Ishikawa (cell line): ENCODE measurements around the gene CHN1.

Experiments used
- CEBPB ChIP-seq: IDR thresholded peaks from 2 replicates; pipeline ENCODE4 v1.6.1; 2012
- CREB1 ChIP-seq: IDR thresholded peaks from 2 replicates; pipeline ENCODE4 v1.6.1; 2012; ENCODE audit warnings: low read depth
- EGR1 ChIP-seq: IDR thresholded peaks from 2 replicates; pipeline ENCODE4 v1.6.1; 2012
- EP300 ChIP-seq: IDR thresholded peaks from 2 replicates; pipeline ENCODE4 v1.6.1; 2012; ENCODE audit warnings: borderline replicate concordance
- FOXM1 ChIP-seq: IDR thresholded peaks from 2 replicates; pipeline ENCODE4 v1.6.1; 2012; ENCODE audit warnings: low read depth, borderline replicate concordance
- MAX ChIP-seq: IDR thresholded peaks from 2 replicates; pipeline ENCODE4 v1.6.1; 2012
- NFIC ChIP-seq: IDR thresholded peaks from 2 replicates; pipeline ENCODE4 v1.6.1; 2012
- RAD21 ChIP-seq: IDR thresholded peaks from 2 replicates; pipeline ENCODE4 v1.6.1; 2012; ENCODE audit warnings: low read depth
- REST ChIP-seq: IDR thresholded peaks from 2 replicates; pipeline ENCODE4 v1.6.1; 2012; ENCODE audit warnings: low read depth, mild to moderate bottlenecking
- TAF1 ChIP-seq: IDR thresholded peaks from 2 replicates; pipeline ENCODE4 v1.6.1; 2012; ENCODE audit warnings: low read depth, mild to moderate bottlenecking
- TCF12 ChIP-seq: IDR thresholded peaks from 2 replicates; pipeline ENCODE4 v1.6.1; 2012; ENCODE audit warnings: low read depth
- TEAD4 ChIP-seq: IDR thresholded peaks from 2 replicates; pipeline ENCODE4 v1.6.1; 2012
- YY1 ChIP-seq: IDR thresholded peaks from 2 replicates; pipeline ENCODE4 v1.6.1; 2012; ENCODE audit warnings: low read depth
- ZBTB7A ChIP-seq: IDR thresholded peaks from 2 replicates; pipeline ENCODE4 v1.6.1; 2012; ENCODE audit warnings: low read depth
- TF ChIP-seq, protein P1 (sequence below): IDR thresholded peaks from 2 replicates; pipeline ENCODE4 v1.6.1; 2012

The CHN1 gene

GRCh38 chr2:175036582-175037018 is 31.4 kb upstream of the CHN1 start:
- TF ChIP-seq, protein P1, sequence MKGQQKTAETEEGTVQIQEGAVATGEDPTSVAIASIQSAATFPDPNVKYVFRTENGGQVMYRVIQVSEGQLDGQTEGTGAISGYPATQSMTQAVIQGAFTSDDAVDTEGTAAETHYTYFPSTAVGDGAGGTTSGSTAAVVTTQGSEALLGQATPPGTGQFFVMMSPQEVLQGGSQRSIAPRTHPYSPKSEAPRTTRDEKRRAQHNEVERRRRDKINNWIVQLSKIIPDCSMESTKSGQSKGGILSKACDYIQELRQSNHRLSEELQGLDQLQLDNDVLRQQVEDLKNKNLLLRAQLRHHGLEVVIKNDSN, result no peak
- TF ChIP-seq RAD21, result peak; percentile 46

DNA sequence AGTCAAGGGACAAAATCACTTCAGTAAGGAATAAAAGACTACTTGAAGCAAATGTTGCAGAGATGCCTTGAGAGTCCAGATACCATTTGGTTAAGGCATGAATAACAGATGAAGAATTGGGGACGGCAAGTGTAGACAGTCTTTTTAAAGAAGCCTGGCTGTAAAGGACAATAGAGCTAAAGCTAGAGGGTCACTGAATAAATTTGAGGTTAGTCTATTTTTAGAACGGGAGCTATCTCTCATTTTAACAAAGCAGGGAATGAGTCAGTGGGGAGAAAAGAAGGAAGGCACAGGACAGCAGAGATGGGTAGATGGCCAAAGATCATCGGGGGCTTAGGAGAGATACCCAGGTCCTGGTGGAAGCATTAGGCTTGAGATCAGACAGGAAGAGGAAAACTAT is 30.6 kb upstream of the CHN1 start:
- TF ChIP-seq EP300 (no peak), EGR1 (no peak), MAX (no peak), REST (no peak), TEAD4 (no peak), CEBPB (no peak), TCF12 (no peak), YY1 (no peak), FOXM1 (no peak), ZBTB7A (no peak), TAF1 (no peak)
- TF ChIP-seq, protein P1, result no peak

GRCh38 chr2:175034716-175035115 is 29.5 kb upstream of the CHN1 start:
- TF ChIP-seq NFIC (no peak), CREB1 (no peak), TCF12 (no peak), YY1 (no peak), RAD21 (no peak), REST (no peak), MAX (no peak), FOXM1 (no peak), ZBTB7A (no peak), EP300 (no peak), EGR1 (no peak), CEBPB (no peak), TAF1 (no peak), TEAD4 (no peak)
- TF ChIP-seq, protein P1, result no peak

DNA sequence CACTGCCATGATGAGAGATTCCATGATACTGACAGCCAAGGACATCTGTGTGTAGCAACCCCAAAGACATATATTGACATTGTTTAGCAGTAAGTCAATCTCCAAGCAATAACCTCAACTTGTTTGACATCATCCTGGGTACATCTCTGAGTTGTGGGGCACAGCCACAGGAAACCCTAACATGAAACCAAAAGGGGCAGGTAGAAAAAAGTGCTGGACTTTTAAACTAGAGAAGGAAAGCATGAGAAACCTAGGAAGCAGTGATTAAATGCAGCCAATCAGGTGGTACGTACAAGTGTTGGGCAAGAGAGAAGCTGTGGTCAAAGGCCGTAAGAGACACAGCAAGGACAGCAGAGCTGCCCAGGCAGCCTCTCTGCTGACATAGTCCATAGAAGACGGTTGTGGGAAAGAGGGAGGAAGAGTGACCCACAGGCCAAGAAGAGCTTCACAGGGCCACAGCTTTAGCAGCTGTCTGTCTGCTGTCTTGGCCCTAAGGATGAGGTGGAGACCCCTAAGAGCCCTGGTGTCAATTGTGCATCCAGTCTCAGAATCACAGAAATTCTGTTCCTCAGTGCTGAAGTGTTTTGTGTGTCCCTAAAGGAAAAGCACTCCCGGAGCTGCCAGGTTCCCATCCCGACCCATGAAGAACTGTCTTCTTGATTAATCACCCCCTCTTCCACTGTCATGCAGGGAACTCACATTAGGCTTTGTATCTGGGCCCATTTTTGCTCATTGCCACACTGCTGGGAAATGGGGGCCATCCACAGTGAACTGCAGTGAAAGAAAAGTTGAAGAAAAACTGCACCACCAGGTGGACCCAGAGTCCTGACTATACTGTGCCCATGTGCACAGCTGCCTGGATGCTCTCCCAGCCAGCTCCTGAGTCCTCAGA is 25.4 kb upstream of the CHN1 start:
- TF ChIP-seq EGR1, result no peak
- TF ChIP-seq TEAD4, result no peak
- no peak for TF ChIP-seq NFIC
- TF ChIP-seq RAD21, result peak; percentile 64
- no peak for TF ChIP-seq FOXM1
- no peak for TF ChIP-seq CEBPB

GRCh38 chr2:175027755-175028154 is 22.6 kb upstream of the CHN1 start:
- TF ChIP-seq TAF1 (no peak), NFIC (no peak), EP300 (no peak), FOXM1 (no peak), CEBPB (no peak), RAD21 (no peak), ZBTB7A (no peak), CREB1 (no peak), YY1 (no peak), REST (no peak), TCF12 (no peak), EGR1 (no peak)
